HG03095 (cell line): ENCODE measurements around the gene CYP21A2.
"Not testable (repeated sequence)": the region's sequence is repeated elsewhere in the genome, so short reads cannot be mapped to it uniquely, and the experiment has no call there.

Source experiments
- ATAC-seq: cut with Tn5 transposase; IDR thresholded peaks from one replicate; pipeline ENCODE4 v1.9.1; 2021; ENCODE audit warnings: moderate library complexity; ENCODE audit not compliant: unreplicated experiment

Gene CYP21A2

GRCh38 chr6:32037598-32038524, at the start of gene CYP21A2:
TSS of gene CYP21A2 (plus strand) at chr6:32038415. CDS start at chr6:32038423, 8 bp downstream.
- not testable (repeated sequence) for ATAC-seq

DNA sequence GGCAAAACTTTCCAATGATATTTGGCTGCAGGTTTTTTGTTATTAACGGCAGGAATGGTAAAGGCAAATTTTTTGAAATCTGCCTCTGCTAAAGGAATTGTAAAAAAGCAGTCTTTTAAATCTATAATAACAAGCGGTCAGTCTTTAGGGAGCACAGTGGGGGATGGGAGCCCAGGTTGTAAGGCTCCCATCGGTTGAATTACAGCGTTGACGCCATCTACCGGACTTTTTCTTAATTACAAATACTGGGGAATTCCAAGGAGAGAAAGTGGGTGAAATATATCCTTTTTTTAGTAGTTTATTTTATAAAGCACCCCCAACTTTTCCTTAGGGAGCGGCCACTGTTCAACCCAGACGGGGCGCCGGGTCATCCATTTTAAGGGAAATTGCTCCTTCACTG, 48.9 kb upstream of the CYP21A2 start:
- ATAC-seq, result not testable (repeated sequence)

DNA sequence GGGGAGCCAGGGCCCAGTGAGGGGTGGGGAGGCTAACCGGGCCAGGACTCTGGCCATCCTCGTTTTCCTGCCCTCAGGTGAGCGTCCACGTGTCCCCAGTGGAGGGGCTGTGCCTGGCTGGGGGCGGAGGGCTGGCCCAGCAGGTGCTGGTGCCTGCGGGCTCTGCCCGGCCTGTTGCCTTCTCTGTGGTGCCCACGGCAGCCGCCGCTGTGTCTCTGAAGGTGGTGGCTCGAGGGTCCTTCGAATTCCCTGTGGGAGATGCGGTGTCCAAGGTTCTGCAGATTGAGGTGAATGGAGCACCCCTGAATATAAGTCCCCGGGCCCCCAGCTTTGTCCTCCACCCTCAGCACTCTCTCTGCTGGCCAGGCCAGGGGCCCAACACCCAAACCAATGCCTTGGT, 43.8 kb upstream of the CYP21A2 start:
- ATAC-seq, result not testable (repeated sequence)

- ATAC-seq, result not testable (repeated sequence)
Measured at GRCh38 chr6:31996385-31996784, 41.8 kb upstream of the CYP21A2 start.

GRCh38 chr6:32002546-32003268, 35.5 kb upstream of the CYP21A2 start:
- ATAC-seq, result not testable (repeated sequence)

GRCh38 chr6:32003301-32003700, 34.9 kb upstream of the CYP21A2 start:
- ATAC-seq, result not testable (repeated sequence)

- ATAC-seq, result not testable (repeated sequence)
Measured at GRCh38 chr6:32004393-32004792, 33.8 kb upstream of the CYP21A2 start.

- ATAC-seq, result not testable (repeated sequence)
Measured at GRCh38 chr6:32004864-32005537, 33.2 kb upstream of the CYP21A2 start.

- ATAC-seq, result not testable (repeated sequence)
Measured at GRCh38 chr6:32005538-32005880, 32.7 kb upstream of the CYP21A2 start.

- not testable (repeated sequence) for ATAC-seq
Measured at GRCh38 chr6:32005991-32006529, 32.2 kb upstream of the CYP21A2 start.

- not testable (repeated sequence) for ATAC-seq
Measured at GRCh38 chr6:32007086-32007485, 31.1 kb upstream of the CYP21A2 start.

DNA sequence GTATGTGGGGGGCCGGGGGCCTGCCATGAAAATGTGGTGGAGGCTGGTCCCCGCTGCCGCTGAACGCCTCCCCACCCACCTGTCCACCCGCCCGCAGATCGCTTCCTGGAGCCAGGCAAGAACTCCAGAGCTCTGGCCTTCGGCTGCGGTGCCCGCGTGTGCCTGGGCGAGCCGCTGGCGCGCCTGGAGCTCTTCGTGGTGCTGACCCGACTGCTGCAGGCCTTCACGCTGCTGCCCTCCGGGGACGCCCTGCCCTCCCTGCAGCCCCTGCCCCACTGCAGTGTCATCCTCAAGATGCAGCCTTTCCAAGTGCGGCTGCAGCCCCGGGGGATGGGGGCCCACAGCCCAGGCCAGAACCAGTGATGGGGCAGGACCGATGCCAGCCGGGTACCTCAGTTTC, 30.2 kb upstream of the CYP21A2 start:
- not testable (repeated sequence) for ATAC-seq

DNA sequence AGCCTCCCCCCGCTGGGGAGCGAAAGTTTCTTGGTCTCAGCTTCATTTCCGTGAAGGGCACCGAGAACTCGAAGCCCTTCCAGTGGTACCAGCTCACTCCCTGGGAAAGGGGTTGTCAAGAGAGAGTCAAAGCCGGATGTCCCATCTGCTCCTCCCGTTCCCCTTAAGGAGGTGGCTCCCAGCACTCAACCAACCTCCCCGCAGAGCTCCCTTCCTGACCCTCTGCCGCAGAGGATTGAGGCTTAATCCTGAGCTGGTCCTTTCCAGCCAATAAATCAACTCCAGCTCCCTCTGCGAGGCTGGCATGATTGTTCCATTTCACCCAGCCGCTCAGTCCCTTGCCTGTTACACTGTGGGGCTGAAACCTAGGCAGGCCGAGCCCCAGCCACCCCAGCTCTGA, 29.6 kb upstream of the CYP21A2 start:
- not testable (repeated sequence) for ATAC-seq

DNA sequence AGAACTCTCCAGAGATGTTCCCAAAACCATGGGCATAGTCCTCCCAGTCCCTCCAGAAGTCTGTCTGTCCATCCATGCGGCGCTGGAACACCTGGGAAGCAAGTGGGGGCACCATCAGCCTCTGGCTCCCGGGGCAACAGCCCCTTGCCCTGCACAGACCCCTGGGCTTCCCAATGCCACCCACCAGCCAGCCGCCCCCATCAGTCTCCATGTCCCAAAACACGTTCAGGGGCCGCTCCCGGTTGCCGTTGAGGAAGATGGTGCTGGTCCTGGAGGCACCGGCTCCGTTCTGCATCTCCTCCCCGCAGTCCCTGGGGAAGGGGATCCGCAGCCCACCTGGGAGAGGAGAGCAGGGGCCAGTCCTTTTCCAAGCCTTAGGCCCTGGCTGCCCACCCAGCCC, 28.7 kb upstream of the CYP21A2 start:
- not testable (repeated sequence) for ATAC-seq

DNA sequence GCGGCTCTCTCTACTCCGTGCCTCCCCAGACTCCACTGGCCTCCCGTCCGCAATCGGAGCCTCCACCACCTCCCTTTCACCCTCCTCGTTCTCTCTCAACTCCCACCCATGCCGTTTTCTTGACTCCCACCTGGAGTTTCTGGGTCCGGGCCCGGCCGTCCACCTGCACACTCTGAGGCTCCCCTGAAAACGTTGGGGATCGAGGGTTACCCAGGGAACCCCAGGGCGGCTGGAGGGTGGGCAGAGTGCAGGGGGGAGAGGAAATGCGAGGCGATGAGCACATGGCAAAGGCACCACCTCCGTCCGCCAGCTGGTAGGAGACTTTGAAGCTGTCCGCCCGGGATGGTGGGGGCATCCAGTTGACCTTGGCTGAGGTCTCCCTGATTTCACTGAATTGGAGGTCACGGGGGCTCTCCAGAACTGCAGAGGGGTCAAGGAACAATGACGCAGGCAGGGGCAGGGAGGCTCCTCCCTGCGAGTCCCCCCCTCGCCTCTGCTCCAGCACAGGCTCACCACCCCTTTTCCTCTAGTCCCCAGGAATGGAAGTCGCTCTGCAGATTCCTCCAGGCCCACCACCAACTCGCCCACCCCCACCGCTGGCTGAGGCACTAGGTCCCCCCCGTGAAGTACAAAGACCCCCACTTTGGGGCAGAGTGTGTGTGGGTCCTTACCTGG, 27.2 kb upstream of the CYP21A2 start:
- ATAC-seq, result not testable (repeated sequence)

- not testable (repeated sequence) for ATAC-seq
Measured at GRCh38 chr6:32012941-32013617, 25.1 kb upstream of the CYP21A2 start.

DNA sequence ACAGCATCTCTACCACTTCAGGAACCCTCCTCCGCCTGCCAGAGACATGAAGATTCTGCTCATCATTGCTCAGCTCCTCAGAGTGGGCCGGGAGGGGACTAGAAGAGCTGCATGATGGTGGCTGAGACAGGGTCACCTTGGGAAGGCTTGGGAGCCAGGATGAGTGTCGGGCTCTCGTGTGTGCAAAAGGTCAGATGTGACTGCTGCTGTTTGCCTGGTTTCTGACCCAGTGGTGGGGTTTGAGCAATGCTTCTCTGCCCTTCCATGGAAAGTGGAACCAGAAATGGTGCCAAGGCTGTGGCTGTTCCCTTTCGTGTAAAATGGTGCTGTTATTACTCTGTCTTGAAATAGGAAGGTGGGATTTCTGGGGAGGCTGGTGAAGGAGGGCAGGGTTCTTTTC, 24.5 kb upstream of the CYP21A2 start:
- not testable (repeated sequence) for ATAC-seq

DNA sequence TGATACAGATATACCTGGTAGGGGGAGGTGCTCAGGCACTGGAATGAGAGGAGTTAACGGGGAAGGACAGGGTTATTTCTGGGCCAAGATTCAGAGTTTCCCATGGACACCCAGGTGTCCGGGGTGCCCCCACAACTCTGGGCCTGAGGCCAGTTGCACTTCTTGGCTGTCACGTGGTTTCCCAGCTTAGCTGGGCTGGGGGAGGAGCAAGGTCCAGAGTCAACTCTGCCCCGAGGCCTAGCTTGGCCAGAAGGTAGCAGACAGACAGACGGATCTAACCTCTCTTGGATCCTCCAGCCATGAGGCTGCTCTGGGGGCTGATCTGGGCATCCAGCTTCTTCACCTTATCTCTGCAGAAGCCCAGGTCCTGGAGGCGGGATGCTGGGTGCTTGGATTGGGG, 23.7 kb upstream of the CYP21A2 start, which contains the start of gene C4B:
Gene C4B, plus strand, starts transcription at position 249 of the 400 bp plus-strand sequence. Its CDS starts 51 bp downstream, at position 300.
- ATAC-seq, result not testable (repeated sequence)

GRCh38 chr6:32022100-32022499, 16.1 kb upstream of the CYP21A2 start:
- not testable (repeated sequence) for ATAC-seq

DNA sequence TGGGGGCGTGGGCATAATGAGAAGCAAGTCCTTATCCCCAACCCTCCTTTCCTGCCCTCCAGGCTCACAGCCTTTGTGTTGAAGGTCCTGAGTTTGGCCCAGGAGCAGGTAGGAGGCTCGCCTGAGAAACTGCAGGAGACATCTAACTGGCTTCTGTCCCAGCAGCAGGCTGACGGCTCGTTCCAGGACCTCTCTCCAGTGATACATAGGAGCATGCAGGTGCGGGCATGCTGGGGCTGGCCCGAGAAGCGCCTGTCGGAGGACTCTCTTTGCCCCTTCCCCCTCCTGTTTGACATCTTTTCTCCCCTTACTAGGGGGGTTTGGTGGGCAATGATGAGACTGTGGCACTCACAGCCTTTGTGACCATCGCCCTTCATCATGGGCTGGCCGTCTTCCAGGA, 9.6 kb upstream of the CYP21A2 start:
- ATAC-seq, result not testable (repeated sequence)
